Mucosa of stomach (tissue), 1 donor: ENCODE data around the gene RACK1.
A peak's percentile ranks its signal among the peaks of the same experiment; 100 is the strongest.

Source experiments
- H3K27me3 ChIP-seq: one replicate; pipeline ENCODE4 v1.7.0; 2013; ENCODE audit warnings: mild to moderate bottlenecking, low read length; ENCODE audit not compliant: control insufficient read depth, insufficient read depth
- H3K36me3 ChIP-seq: one replicate; pipeline ENCODE4 v1.7.0; 2013; ENCODE audit warnings: low read length; ENCODE audit not compliant: control insufficient read depth, insufficient read depth
- H3K4me1 ChIP-seq: one replicate; pipeline ENCODE4 v1.7.0; 2013; ENCODE audit warnings: mild to moderate bottlenecking, low read length; ENCODE audit not compliant: control insufficient read depth, insufficient read depth
- H3K4me3 ChIP-seq: one replicate; pipeline ENCODE4 v1.7.0; 2013; ENCODE audit warnings: low read length
- H3K9ac ChIP-seq: one replicate; pipeline ENCODE4 v1.7.0; 2013; ENCODE audit warnings: mild to moderate bottlenecking, low read length, moderate library complexity
- H3K9me3 ChIP-seq: one replicate; pipeline ENCODE4 v1.7.0; 2013; ENCODE audit warnings: mild to moderate bottlenecking, low read length, moderate library complexity; ENCODE audit not compliant: control insufficient read depth
- donor health status: Pancreatic carcinoma.

The RACK1 gene

DNA sequence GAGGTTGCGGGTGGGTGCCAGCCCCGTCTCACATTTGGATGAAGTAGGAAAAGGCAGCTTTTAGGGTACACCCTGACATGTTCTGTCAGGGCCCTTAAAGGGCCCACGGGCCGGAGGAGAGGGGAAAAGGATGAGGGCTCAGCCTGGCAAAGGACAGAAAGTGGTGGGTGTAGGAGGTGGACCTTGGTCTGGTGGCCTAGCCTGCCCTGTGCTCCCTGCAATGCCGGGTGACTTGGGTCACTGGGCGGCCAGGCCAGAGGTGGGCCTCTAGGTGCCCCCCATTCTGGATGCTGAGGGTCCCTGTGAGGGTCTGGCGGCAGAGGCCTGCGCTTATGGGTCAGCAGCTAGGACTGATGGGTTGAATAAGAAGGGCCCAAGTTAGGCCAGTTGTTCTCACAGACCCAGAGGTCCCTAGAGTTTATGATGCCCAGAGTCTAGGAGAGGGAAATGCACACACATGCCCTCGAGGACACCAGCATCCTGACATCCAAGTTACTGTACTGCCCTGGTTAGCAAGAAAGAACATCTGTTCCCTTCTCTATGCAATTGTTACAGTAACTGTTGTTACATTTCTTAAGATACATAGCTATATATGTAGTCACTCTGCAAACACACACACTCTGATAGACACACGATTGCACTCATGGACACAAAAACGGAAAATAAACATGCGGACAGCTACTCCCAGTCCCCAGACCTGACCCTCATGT lies 51.2 kb downstream of the RACK1 start:
- H3K36me3 ChIP-seq, result no peaks in the 10 kb centered on the region
- H3K4me3 ChIP-seq, result peak overlapping the region; percentile 82
- peaks cover 30% of the 10 kb centered on the region for H3K4me1 ChIP-seq
- no peaks in the 10 kb centered on the region for H3K27me3 ChIP-seq
- H3K9me3 ChIP-seq, result no peaks in the 10 kb centered on the region
- peak overlapping the region; percentile 89 for H3K9ac ChIP-seq

DNA sequence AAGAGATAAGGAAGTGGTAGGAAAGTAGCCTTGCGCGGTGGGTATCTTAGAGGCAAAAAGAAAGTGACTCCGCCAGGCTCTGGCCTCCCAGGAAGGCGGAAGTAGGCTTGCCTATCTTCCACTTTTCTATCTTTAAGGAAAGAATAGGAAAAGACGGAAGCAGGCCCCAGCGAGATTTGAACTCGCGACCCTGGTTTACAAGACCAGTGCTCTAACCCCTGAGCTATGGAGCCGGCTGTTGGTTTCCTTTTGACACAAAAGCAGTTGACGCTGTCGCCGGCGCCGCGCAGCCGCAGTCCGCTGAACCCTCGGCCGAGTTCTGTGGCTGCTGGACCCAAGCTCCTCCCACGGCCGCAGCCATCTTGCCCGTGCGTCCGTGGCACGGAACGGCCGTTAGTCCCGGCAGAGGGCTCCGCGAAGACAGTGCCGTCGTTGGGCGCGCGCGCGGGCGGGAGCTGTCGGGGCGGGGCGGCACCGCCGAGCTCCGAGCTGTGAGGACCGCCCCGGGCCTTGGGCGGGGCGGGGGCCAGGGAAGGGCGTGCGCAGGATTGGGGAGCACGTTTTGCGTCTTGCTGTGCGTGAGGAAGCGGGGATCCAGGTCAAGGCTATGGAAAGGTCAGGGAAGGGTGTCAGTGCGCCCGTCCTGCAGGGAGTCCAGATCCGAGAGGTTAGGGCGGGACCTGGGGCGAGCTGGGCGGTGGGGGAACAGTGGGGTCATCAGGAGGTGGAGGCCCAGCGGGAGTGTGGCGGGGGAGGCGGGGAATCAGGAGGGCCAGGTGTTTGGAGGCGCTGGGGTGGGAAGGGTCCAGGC lies 52.0 kb downstream of the RACK1 start:
- H3K36me3 ChIP-seq, result no peaks in the 10 kb centered on the region
- no peaks in the 10 kb centered on the region for H3K27me3 ChIP-seq
- peak overlapping the region; percentile 89 for H3K9ac ChIP-seq
- peak overlapping the region; percentile 82 for H3K4me3 ChIP-seq
- H3K9me3 ChIP-seq, result no peaks in the 10 kb centered on the region
- peaks cover 31% of the 10 kb centered on the region for H3K4me1 ChIP-seq

GRCh38 chr5:181190711-181191525 lies 52.8 kb downstream of the RACK1 start:
- no peaks in the 10 kb centered on the region for H3K36me3 ChIP-seq
- peaks cover 31% of the 10 kb centered on the region for H3K4me1 ChIP-seq
- H3K9me3 ChIP-seq, result no peaks in the 10 kb centered on the region
- H3K4me3 ChIP-seq, result peak overlapping the region; percentile 82
- peak overlapping the region; percentile 89 for H3K9ac ChIP-seq
- no peaks in the 10 kb centered on the region for H3K27me3 ChIP-seq

GRCh38 chr5:181189962-181190710 lies 53.6 kb downstream of the RACK1 start:
- H3K4me3 ChIP-seq, result peak overlapping the region; percentile 97
- H3K36me3 ChIP-seq, result no peaks in the 10 kb centered on the region
- H3K9me3 ChIP-seq, result no peaks in the 10 kb centered on the region
- peak overlapping the region; percentile 89 for H3K9ac ChIP-seq
- H3K4me1 ChIP-seq, result peaks cover 31% of the 10 kb centered on the region
- no peaks in the 10 kb centered on the region for H3K27me3 ChIP-seq

- H3K9me3 ChIP-seq, result no peaks in the 10 kb centered on the region
- peaks cover 31% of the 10 kb centered on the region for H3K4me1 ChIP-seq
- peak overlapping the region; percentile 97 for H3K4me3 ChIP-seq
- peak overlapping the region; percentile 89 for H3K9ac ChIP-seq
- H3K27me3 ChIP-seq, result no peaks in the 10 kb centered on the region
- no peaks in the 10 kb centered on the region for H3K36me3 ChIP-seq
Measured at GRCh38 chr5:181189363-181189961, 54.2 kb downstream of the RACK1 start.

- Histone ChIP-seq H3K9ac (peak overlapping the region; percentile 89), H3K9me3 (no peaks in the 10 kb centered on the region), H3K36me3 (no peaks in the 10 kb centered on the region), H3K4me3 (peak overlapping the region; percentile 97), H3K27me3 (no peaks in the 10 kb centered on the region), H3K4me1 (peaks cover 31% of the 10 kb centered on the region)
Measured at GRCh38 chr5:181188700-181189362, 54.9 kb downstream of the RACK1 start.

GRCh38 chr5:181187500-181188213 lies 56.0 kb downstream of the RACK1 start:
- H3K36me3 ChIP-seq, result no peaks in the 10 kb centered on the region
- peaks cover 28% of the 10 kb centered on the region for H3K4me1 ChIP-seq
- H3K27me3 ChIP-seq, result no peaks in the 10 kb centered on the region
- H3K9ac ChIP-seq, result no peak overlapping the region
- H3K4me3 ChIP-seq, result peak overlapping the region; percentile 97
- no peaks in the 10 kb centered on the region for H3K9me3 ChIP-seq

GRCh38 chr5:181186986-181187499 lies 56.7 kb downstream of the RACK1 start:
- H3K4me1 ChIP-seq, result peaks cover 22% of the 10 kb centered on the region

More at GRCh38 chr5:181186986-181187499, 56.7 kb downstream of the RACK1 start:
- H3K36me3 ChIP-seq, result no peaks in the 10 kb centered on the region
- no peaks in the 10 kb centered on the region for H3K27me3 ChIP-seq
- no peaks in the 10 kb centered on the region for H3K9me3 ChIP-seq
- no peak overlapping the region for H3K9ac ChIP-seq
- no peak overlapping the region for H3K4me3 ChIP-seq
